ENCODE data around the gene ATP6AP1. TPM values are rescaled to one million over a fixed set of nuclear protein-coding genes. Genes with fewer than 3 reads are reported as not detected.

The ATP6AP1 gene
- total RNA-seq, 2 experiments from 2014 or later, result 25.6 to 28.6 TPM

- ChIA-PET POLR2A (no interaction called here), CTCF (no interaction called here)
- Mint-ChIP-seq H3K36me3 (ENCODE audit: low read depth) (peaks cover 35% of the 10 kb centered on the region), H3K27me3 (no peaks in the 10 kb centered on the region), H3K4me3 (peak overlapping the region; percentile 99), H3K4me1 (no peaks in the 10 kb centered on the region), H3K27ac (peak overlapping the region; percentile 100), H3K9me3 (ENCODE audit: low read depth) (no peaks in the 10 kb centered on the region)
- DNase-seq (peak; percentile 23), ATAC-seq (no peak)
- intact Hi-C loops (cut with DNase I, micrococcal nuclease), result no loop called here
Measured at GRCh38 chrX:154401045-154401799, 27.3 kb upstream of the ATP6AP1 start.

- Mint-ChIP-seq H3K4me1 (no peaks in the 10 kb centered on the region), H3K4me3 (no peak overlapping the region), H3K27ac (no peak overlapping the region), H3K9me3 (ENCODE audit: low read depth) (no peaks in the 10 kb centered on the region), H3K27me3 (no peaks in the 10 kb centered on the region), H3K36me3 (ENCODE audit: low read depth) (peaks cover 35% of the 10 kb centered on the region)
- ChIA-PET POLR2A (no interaction called here), CTCF (no interaction called here)
- intact Hi-C loops (cut with DNase I, micrococcal nuclease), result no loop called here
- no peak for ATAC-seq
- no peak for DNase-seq
Measured at GRCh38 chrX:154401918-154402621, 26.4 kb upstream of the ATP6AP1 start.

GRCh38 chrX:154402622-154403127, 25.8 kb upstream of the ATP6AP1 start:
- no peaks in the 10 kb centered on the region for H3K27me3 Mint-ChIP-seq
- ChIA-PET POLR2A (no interaction called here), CTCF (no interaction called here)
- DNase-seq (no peak), ATAC-seq (no peak)
- intact Hi-C loops (cut with DNase I, micrococcal nuclease), result no loop called here
- H3K27ac Mint-ChIP-seq, result no peak overlapping the region
- peaks cover 35% of the 10 kb centered on the region for H3K36me3 Mint-ChIP-seq (ENCODE audit: low read depth)
- no peaks in the 10 kb centered on the region for H3K4me1 Mint-ChIP-seq
- no peak overlapping the region for H3K4me3 Mint-ChIP-seq
- H3K9me3 Mint-ChIP-seq (ENCODE audit: low read depth), result no peaks in the 10 kb centered on the region

- Mint-ChIP-seq H3K27ac (no peak overlapping the region), H3K36me3 (ENCODE audit: low read depth) (peaks cover 31% of the 10 kb centered on the region), H3K4me3 (no peak overlapping the region), H3K4me1 (no peaks in the 10 kb centered on the region), H3K27me3 (no peaks in the 10 kb centered on the region), H3K9me3 (ENCODE audit: low read depth) (no peaks in the 10 kb centered on the region)
- ATAC-seq (no peak), DNase-seq (no peak)
- POLR2A ChIA-PET, result interaction anchor here (1.1 kb wide), 1 partner anchor 81 kb away, joined by 3 read pairs; no protein-coding TSS in a partner anchor
- CTCF ChIA-PET, result no interaction called here
- intact Hi-C loops (cut with DNase I, micrococcal nuclease), result no loop called here
Measured at GRCh38 chrX:154403192-154403591, 25.3 kb upstream of the ATP6AP1 start.

GRCh38 chrX:154403858-154404257, 24.6 kb upstream of the ATP6AP1 start:
- ATAC-seq, result no peak
- CTCF ChIA-PET, result interaction anchor here (0.8 kb wide), 1 partner anchor 27 kb away, joined by 3 read pairs; no protein-coding TSS in a partner anchor
- H3K27ac Mint-ChIP-seq, result no peak overlapping the region
- peaks cover 25% of the 10 kb centered on the region for H3K36me3 Mint-ChIP-seq (ENCODE audit: low read depth)
- H3K4me1 Mint-ChIP-seq, result peaks cover 3% of the 10 kb centered on the region
- intact Hi-C loops (cut with DNase I, micrococcal nuclease), result no loop called here
- POLR2A ChIA-PET, result interaction anchor here (1.1 kb wide), 1 partner anchor 80 kb away, joined by 3 read pairs; no protein-coding TSS in a partner anchor
- no peak overlapping the region for H3K4me3 Mint-ChIP-seq
- H3K9me3 Mint-ChIP-seq (ENCODE audit: low read depth), result no peaks in the 10 kb centered on the region
- DNase-seq, result no peak
- H3K27me3 Mint-ChIP-seq, result no peaks in the 10 kb centered on the region

GRCh38 chrX:154404625-154405192, 23.8 kb upstream of the ATP6AP1 start:
- peaks cover 16% of the 10 kb centered on the region for H3K36me3 Mint-ChIP-seq (ENCODE audit: low read depth)
- ATAC-seq (no peak), DNase-seq (no peak)
- POLR2A ChIA-PET, result interaction anchor here (1.1 kb wide), 1 partner anchor 79 kb away, joined by 3 read pairs; no protein-coding TSS in a partner anchor
- no peak overlapping the region for H3K4me3 Mint-ChIP-seq
- CTCF ChIA-PET, result no interaction called here
- no peaks in the 10 kb centered on the region for H3K27me3 Mint-ChIP-seq
- H3K27ac Mint-ChIP-seq, result no peak overlapping the region
- intact Hi-C loops (cut with DNase I, micrococcal nuclease), result no loop called here
- H3K4me1 Mint-ChIP-seq, result peaks cover 6% of the 10 kb centered on the region
- no peaks in the 10 kb centered on the region for H3K9me3 Mint-ChIP-seq (ENCODE audit: low read depth)

GRCh38 chrX:154408659-154409221, 19.7 kb upstream of the ATP6AP1 start:
- H3K27me3 Mint-ChIP-seq, result no peaks in the 10 kb centered on the region
- ATAC-seq, result no peak
- POLR2A ChIA-PET, result interaction anchor here (1.0 kb wide), 1 partner anchor 11 kb away, joined by 5 read pairs; the partner anchor contains the start of gene RPL10

GRCh38 chrX:154409222-154409871, 19.1 kb upstream of the ATP6AP1 start, which contains the start of gene DNASE1L1:
TSS of gene DNASE1L1 (minus strand) at chrX:154409254. CDS start at chrX:154405568, 3,686 bp downstream.
- POLR2A ChIA-PET, result interaction anchor here (1.0 kb wide), 1 partner anchor 12 kb away, joined by 5 read pairs; the partner anchor contains the start of gene RPL10
- Mint-ChIP-seq H3K4me3 (peak within 1 kb of the TSS; percentile 64), H3K27ac (peak within 1 kb of the TSS; percentile 47), H3K9me3 (ENCODE audit: low read depth) (no peaks in the 10 kb centered on the region), H3K27me3 (no peaks in the 10 kb centered on the region), H3K36me3 (ENCODE audit: low read depth) (peaks cover 7% of the 10 kb centered on the region), H3K4me1 (peaks cover 13% of the 10 kb centered on the region)
- ATAC-seq (no peak), DNase-seq (peak; percentile 32)
- CTCF ChIA-PET, result no interaction called here
- intact Hi-C loops (cut with DNase I, micrococcal nuclease), result no loop called here

More at GRCh38 chrX:154408659-154409221, 19.7 kb upstream of the ATP6AP1 start:
- H3K9me3 Mint-ChIP-seq (ENCODE audit: low read depth), result no peaks in the 10 kb centered on the region
- CTCF ChIA-PET, result interaction anchor here (0.9 kb wide), 1 partner anchor 127 kb away, joined by 3 read pairs; no protein-coding TSS in a partner anchor
- H3K4me3 Mint-ChIP-seq, result peak overlapping the region; percentile 64
- no peak for DNase-seq
- intact Hi-C loops (cut with DNase I, micrococcal nuclease), result no loop called here
- H3K36me3 Mint-ChIP-seq (ENCODE audit: low read depth), result peaks cover 5% of the 10 kb centered on the region
- peaks cover 13% of the 10 kb centered on the region for H3K4me1 Mint-ChIP-seq
- H3K27ac Mint-ChIP-seq, result no peak overlapping the region

- Mint-ChIP-seq H3K4me3 (peak overlapping the region; percentile 86), H3K27me3 (no peaks in the 10 kb centered on the region), H3K27ac (peak overlapping the region; percentile 68), H3K9me3 (ENCODE audit: low read depth) (no peaks in the 10 kb centered on the region), H3K4me1 (peaks cover 13% of the 10 kb centered on the region), H3K36me3 (ENCODE audit: low read depth) (peaks cover 10% of the 10 kb centered on the region)
- intact Hi-C loops (cut with DNase I, micrococcal nuclease), result loop anchor here (1.0 to 5.0 kb wide), 6 partner anchors 14 to 104 kb away; partner anchors contain the start of genes ATP6AP1 (in 2 of the 2), FAM3A (in 1 of the 2), LAGE3 (in 1 of the 2) and PLXNA3 (in 1 of the 2)
- POLR2A ChIA-PET, result interaction anchor here (0.5 to 1.2 kb wide), 3 partner anchors 13 to 44 kb away, joined by 3 to 7 read pairs (median 4); partner anchors contain the start of genes ATP6AP1 and RPL10
- ATAC-seq (peak; percentile 81), DNase-seq (peak; percentile 76)
- CTCF ChIA-PET, result interaction anchor here (0.6 to 1.1 kb wide), 2 partner anchors 15 to 81 kb away, joined by 4 to 5 read pairs; no protein-coding TSS in a partner anchor
Measured at GRCh38 chrX:154411981-154412340, 16.5 kb upstream of the ATP6AP1 start.

GRCh38 chrX:154412468-154412867, 16.0 kb upstream of the ATP6AP1 start:
- intact Hi-C loops (cut with DNase I, micrococcal nuclease), result loop anchor here (1.0 to 5.0 kb wide), 4 partner anchors 16 to 104 kb away; partner anchors contain the start of genes ATP6AP1 (in 1 of the 2), FAM3A (in 1 of the 2), LAGE3 (in 1 of the 2) and PLXNA3 (in 1 of the 2)
- Mint-ChIP-seq H3K4me3 (peak overlapping the region; percentile 86), H3K9me3 (ENCODE audit: low read depth) (no peaks in the 10 kb centered on the region), H3K4me1 (peaks cover 13% of the 10 kb centered on the region), H3K36me3 (ENCODE audit: low read depth) (peaks cover 10% of the 10 kb centered on the region), H3K27me3 (no peaks in the 10 kb centered on the region), H3K27ac (peak overlapping the region; percentile 68)
- ATAC-seq (peak; percentile 49), DNase-seq (peak; percentile 52)
- POLR2A ChIA-PET, result interaction anchor here (1.0 to 1.2 kb wide), 2 partner anchors 14 to 16 kb away, joined by 4 to 7 read pairs; partner anchors contain the start of genes ATP6AP1 and RPL10
- CTCF ChIA-PET, result interaction anchor here (0.5 to 1.1 kb wide), 3 partner anchors 15 to 99 kb away, joined by 3 to 5 read pairs (median 4); no protein-coding TSS in a partner anchor
